ENCODE measurements around the gene NLRP4.
"Not testable (repeated sequence)": the region's sequence is repeated elsewhere in the genome, so short reads cannot be mapped to it uniquely, and the experiment has no call there.

NLRP4 gene

DNA sequence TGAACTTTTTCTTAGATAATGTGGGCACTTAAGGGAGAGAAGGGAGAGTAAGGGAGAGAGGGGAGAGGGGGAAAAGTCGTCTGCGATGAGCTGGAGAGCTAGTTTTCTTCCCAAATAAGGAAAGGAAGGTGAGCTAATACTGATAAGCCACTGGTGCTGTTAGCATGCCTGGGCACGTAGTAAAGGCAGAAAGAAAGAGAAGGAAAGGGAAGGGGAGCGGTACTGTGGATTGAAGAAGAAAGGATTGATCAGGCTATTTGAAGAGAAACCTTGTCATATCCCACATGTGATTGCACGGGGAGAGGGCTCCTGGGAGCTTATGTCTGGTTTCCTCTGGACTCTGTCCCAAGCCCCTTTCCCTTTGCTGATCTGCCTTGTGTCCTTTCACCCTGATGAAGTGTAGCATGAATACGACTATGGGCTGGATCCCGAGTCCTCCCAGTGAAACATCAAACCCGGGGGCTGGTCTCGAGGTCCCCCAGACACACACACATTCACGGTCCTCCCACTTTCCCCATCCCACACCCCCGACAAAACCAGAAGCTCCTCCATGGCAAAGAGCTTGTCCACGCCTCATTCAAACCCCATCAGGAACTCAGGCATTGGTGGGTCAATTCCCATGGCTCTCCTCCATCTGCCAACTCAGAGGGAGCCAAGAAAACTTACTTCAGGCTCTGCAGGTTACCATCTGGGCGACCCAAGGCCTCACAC, 65.2 kb downstream of the NLRP4 start:
- DNase-seq, result no peak

GRCh38 chr19:55902080-55902751, 65.9 kb downstream of the NLRP4 start:
- no peak for DNase-seq

DNA sequence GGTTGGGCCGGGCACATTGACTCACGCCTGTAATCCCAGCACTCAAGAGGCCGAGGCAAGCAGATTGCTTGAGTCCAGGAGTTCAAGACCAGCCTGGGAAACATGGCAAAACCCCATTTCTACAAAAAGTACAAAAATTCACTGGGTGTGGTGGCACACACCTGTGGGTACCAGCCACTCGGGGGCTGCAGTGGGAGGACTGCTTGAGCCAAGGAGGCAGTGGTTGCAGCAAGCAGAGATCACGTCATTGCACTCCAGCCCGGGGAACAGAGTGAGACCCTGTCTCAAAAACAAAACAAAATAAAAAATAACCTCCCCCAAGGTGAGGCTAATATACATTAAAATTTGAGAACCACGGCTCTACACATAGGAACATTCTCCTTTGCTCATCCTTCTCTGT, 70.9 kb downstream of the NLRP4 start:
- DNase-seq, result no peak

DNA sequence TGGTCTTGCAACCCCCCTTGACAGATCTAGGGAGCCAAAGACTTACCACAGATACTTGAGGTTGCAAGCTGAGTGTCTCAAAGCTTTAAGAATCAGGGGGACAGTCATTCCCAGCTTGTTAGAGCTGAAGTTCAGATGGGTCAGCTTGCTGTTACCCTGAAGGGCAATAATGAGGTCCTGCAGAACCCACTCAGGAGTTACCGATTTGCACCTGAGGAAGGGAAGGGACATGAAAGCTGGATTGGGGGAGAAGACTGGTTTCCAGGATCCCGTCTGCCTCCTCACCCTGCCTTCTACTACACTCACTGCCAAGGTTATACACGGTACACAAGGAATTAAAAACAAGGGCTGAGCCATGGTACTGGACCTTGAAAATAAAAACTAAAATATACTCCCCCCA, 71.4 kb downstream of the NLRP4 start:
- no peak for DNase-seq

GRCh38 chr19:55909801-55910200, 73.5 kb downstream of the NLRP4 start:
- DNase-seq, result no peak

GRCh38 chr19:55912916-55913315, 76.6 kb downstream of the NLRP4 start:
- DNase-seq, result no peak

GRCh38 chr19:55913643-55914268, 77.4 kb downstream of the NLRP4 start:
- no peak for DNase-seq

DNA sequence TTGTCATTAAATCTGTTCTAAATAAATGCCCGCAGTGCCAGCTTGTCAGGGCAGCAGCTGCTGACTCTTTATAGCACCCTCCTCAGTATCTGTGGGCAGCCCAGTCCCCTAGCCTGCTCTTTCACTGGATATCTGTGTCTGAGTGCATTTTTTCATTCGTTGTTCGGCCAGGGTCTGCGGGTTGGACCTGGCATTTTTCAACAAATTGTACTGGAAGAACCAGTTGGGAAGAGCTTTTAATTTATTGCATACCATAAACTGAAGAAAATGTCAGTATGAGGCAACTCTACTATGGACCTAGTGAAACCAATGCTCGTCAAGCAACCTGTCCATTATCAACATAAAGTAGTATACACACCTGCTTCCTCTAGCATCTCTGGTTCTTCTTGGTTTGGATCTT, 87.2 kb downstream of the NLRP4 start:
- DNase-seq, result no peak

- no peak for DNase-seq
Observed at GRCh38 chr19:55927991-55928390, 91.7 kb downstream of the NLRP4 start.

GRCh38 chr19:55929258-55929657, 92.9 kb downstream of the NLRP4 start:
- DNase-seq, result not testable (repeated sequence)

DNA sequence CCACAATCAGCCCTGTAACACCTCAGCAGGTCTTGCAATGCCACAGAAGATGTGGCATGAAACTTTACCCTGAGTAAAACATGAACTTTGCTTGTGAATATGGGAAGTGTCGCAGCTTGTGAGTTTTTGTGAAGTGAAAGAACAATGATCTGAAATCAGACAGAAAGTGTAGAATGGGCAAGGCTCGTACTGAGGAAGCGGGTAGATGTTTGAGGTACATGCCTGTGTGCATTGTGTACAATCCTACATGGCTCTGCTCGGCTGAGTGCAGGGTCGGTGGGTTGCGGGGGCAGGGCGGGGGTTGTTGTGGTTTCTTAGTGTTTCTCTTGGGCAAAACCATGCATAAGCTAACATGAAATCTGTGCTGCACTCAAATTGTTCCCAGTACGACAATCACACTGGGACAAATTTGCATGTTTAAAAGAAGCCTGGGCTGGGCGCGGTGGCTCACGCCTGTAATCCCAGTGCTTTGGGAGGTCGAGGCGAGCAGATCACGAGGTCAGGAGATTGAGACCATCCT, 94.7 kb downstream of the NLRP4 start:
- no peak for DNase-seq
